HAP-1 (cell line): ENCODE data around the gene KRTAP12-4.
"Not testable (repeated sequence)": the region's sequence is repeated elsewhere in the genome, so short reads cannot be mapped to it uniquely, and the experiment has no call there.

Source experiments
- DNase-seq, 2 experiments: peaks; one replicate each; pipeline ENCODE4 v3.0.0-alpha.2; 2016 to 2020; ENCODE audit warnings: low spot score in 2 of 2
- H3K27me3 ChIP-seq: fragments of 250-450 bp; sonication (Bioruptor Pico); 2 replicates; pipeline ENCODE4 v1.5.1; 2020; ENCODE audit warnings: low read depth, mild to moderate bottlenecking, moderate library complexity
- H3K36me3 ChIP-seq: fragments of 250-450 bp; sonication (Bioruptor Pico); replicated peaks from 2 replicates; pipeline ENCODE4 v1.5.1; 2020; ENCODE audit warnings: mild to moderate bottlenecking
- H3K4me1 ChIP-seq: fragments of 250-450 bp; sonication (Bioruptor Pico); 2 replicates; pipeline ENCODE4 v1.5.1; 2020; ENCODE audit warnings: mild to moderate bottlenecking
- H3K4me3 ChIP-seq: fragments of 250-450 bp; sonication (Bioruptor Pico); 2 replicates; pipeline ENCODE4 v1.5.1; 2020; ENCODE audit warnings: mild to moderate bottlenecking, moderate library complexity
- H3K9me3 ChIP-seq: fragments of 250-450 bp; sonication (Bioruptor Pico); 2 replicates; pipeline ENCODE4 v1.5.1; 2020; ENCODE audit warnings: mild to moderate bottlenecking, moderate library complexity
- in situ Hi-C: fragments of 300-500 bp; cut with MboI; formaldehyde crosslinking; loops from 3 replicates; pipeline ENCODE4 v1.14.3; 2020; ENCODE audit warnings: low sequenced_read_pairs, inconsistent platforms, mixed read lengths

KRTAP12-4 gene, protein sequence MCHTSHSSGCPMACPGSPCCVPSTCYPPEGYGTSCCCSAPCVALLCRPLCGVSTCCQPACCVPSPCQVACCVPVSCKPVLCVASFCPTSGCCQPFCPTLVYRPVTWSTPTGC

DNA sequence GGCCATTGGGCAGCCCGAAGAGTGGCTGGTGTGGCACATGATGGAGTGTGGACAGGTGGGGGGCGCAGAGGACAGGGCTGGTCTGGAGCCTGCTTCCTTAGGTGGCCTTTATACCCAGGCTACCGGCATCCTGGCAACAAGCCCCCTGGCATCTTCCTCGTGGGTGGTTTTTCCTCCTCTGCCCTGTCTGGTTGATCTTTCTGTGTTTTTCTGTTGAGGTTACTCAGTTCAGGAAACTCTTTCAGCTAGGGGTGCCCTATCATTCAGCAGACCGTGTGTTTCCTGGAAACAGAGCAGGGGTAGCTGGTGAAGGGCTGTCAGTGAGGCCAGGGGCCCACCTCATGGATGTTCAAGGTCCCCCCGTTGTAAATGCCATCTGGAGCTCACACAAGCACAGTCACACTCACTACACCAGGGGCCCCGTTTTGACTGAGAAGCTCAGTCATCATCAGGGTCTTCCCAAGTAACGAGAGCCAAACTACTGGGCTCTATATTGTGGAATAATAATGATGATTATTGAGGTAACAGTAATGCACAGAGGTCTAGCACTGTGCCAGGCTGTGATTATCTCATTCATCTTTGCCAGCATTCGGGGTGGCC lies at the start of gene KRTAP12-4:
Gene KRTAP12-4 (minus strand): TSS at position 84 of the 600 bp plus-strand sequence. CDS start 45 bp downstream, at position 39.
- no peaks in the 10 kb centered on the region for H3K36me3 ChIP-seq
- H3K4me3 ChIP-seq, result no peak within 1 kb of the TSS
- H3K4me1 ChIP-seq, result no peaks in the 10 kb centered on the region
- no peak for DNase-seq
- H3K27me3 ChIP-seq, result no peaks in the 10 kb centered on the region
- no peaks in the 10 kb centered on the region for H3K9me3 ChIP-seq
- in situ Hi-C loops, result no loop called here

DNA sequence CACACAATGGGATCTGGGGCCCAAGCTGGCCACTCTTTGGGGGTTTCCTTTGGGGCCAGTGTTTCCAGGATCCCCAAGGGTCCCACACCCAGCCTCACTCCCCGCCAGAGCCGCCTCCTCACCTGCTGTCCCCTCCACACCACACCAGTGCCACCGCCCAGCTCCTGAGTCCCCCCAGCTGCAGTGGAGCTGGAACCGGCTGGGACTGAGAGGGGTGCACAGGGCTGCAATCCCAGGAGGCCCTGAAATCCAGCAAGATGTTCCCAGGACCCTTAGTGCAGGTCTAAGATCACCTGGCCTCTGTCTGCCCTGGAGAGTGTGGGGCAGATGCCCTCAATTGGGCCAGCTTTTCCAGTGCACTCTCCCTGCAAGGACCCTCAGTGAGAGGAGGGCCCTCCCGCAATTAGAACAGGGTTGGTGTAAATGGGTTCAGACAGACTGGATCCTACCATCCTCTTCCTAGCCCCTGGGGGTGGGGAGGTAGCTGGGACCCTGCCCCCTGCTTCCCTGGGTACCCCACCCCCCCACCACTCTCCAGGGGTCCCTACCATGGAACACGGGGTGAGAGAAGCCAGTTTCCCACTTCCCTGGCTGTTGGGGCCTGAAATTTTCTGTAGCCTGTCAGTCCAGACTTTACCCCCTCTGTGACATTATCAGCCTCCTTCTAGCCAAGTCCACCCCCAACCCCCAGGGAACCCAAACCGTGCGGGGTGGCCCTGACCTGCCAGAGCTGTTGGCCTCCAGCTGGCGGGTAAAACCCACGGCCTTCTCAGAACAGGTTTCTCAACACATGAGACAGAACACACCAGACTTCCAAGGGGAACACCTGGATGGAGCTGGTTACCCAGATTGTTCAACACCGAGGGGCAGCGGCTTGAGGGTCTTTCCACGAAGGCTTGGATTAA lies 49.5 kb upstream of the KRTAP12-4 start:
- no peak for DNase-seq
- in situ Hi-C loops, result loop anchor here (10.0 kb wide), 1 partner anchor 59 kb away; the partner anchor contains the start of gene KRTAP10-11
- H3K9me3 ChIP-seq, result no peaks in the 10 kb centered on the region
- H3K27me3 ChIP-seq, result peaks cover 51% of the 10 kb centered on the region
- H3K36me3 ChIP-seq, result no peaks in the 10 kb centered on the region
- no peak overlapping the region for H3K4me3 ChIP-seq
- no peaks in the 10 kb centered on the region for H3K4me1 ChIP-seq

DNA sequence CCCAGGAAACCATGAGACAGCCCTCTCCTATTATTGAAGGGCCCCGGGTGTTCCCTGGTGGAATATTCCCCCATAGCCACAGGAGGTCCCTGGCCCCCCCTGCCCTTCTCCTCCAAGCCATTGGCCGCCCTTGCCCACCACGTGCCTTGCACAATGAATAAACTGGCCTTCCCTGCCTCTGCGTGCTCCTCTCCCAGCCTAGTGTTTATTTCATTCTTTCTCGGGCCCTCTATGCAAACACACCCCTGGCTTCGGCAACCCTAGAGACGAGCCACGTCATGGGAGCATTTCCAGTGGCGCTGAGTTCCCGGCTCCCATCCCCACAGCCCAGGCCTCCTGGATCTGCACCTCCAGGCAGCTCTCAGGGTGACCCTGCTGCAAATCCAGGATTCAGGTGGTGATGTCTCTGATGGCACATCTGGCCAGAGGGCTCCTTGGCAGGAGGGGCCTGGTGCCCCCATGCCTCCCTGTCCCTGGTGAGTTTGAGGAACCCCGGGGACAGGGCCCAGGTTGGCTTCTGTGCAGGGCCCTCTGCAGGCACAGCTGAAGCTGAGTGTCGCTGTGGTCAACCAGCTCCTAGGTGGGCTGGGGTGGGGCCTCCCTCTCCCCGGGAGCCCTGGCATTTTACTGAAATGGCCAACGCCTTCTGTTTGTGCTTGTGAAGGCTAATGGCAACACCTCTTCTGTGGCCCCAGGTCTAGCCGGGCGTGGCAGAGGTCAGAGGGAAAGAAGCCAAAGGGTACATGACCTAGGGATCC lies 48.7 kb upstream of the KRTAP12-4 start:
- no peaks in the 10 kb centered on the region for H3K36me3 ChIP-seq
- H3K4me1 ChIP-seq, result no peaks in the 10 kb centered on the region
- H3K4me3 ChIP-seq, result no peak overlapping the region
- in situ Hi-C loops, result loop anchor here (10.0 kb wide), 1 partner anchor 58 kb away; the partner anchor contains the start of gene KRTAP10-11
- no peak for DNase-seq
- H3K27me3 ChIP-seq, result peaks cover 49% of the 10 kb centered on the region
- no peaks in the 10 kb centered on the region for H3K9me3 ChIP-seq

DNA sequence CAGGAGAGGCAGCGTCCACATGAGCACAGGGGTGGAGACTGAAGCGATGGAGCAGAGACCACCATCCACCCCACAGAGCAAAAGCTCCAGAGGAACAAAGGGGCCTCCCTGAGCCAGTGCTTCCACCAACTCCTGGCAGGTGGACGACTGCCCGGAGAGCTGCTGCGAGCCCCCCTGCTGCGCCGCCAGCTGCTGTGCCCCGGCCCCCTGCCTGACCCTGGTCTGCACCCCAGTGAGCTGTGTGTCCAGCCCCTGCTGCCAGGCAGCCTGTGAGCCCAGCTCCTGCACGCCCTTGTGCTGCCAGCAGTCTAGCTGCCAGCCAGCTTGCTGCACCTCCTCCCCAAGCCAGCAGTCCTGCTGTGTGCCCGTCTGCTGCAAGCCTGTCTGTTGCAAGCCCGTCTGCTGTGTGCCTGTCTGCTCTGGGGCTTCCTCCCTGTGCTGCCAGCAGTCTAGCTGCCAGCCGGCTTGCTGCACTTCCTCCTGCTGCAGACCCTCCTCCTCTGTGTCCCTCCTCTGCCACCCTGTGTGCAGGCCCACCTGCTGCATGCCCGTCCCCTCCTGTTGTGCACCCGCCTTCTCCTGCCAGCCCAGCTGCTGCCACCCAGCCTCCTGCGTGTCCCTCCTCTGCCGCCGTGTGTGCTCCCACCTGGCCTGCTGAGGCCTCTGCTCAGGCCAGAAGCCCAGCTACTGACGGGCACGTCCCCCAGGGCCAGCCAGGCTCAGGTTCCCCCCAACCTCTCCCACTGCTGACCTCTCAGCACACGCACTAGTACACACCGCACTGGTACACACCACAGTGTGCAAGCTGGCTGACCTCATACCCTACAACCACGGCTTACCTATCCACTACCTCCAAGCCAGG lies 47.9 kb upstream of the KRTAP12-4 start:
- Histone ChIP-seq H3K9me3 (no peaks in the 10 kb centered on the region), H3K36me3 (no peaks in the 10 kb centered on the region), H3K27me3 (peaks cover 48% of the 10 kb centered on the region), H3K4me3 (no peak overlapping the region), H3K4me1 (no peaks in the 10 kb centered on the region)
- no peak for DNase-seq
- in situ Hi-C loops, result loop anchor here (10.0 kb wide), 1 partner anchor 58 kb away; the partner anchor contains the start of gene KRTAP10-11

DNA sequence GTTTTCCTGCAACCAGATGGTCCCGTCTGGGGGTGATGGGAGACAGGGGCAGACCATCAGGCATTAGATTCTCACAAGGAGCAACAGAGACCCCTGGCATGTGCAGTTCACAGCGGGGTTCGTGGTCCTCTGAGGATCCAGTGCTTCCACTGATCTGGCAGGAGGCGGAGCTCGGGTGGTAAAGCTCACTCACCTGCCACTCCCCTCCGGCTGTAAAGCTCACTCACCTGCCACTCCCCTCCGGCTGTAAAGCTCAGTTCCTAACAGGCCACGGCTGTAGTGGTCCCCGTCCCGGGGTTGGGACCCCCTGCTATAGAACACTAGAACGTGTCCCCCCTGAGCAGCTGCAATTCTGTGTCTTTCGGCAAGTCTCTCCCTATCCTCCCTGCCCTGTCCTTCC lies 47.1 kb upstream of the KRTAP12-4 start:
- Histone ChIP-seq H3K9me3 (no peaks in the 10 kb centered on the region), H3K4me3 (no peak overlapping the region), H3K27me3 (peaks cover 46% of the 10 kb centered on the region), H3K4me1 (no peaks in the 10 kb centered on the region), H3K36me3 (no peaks in the 10 kb centered on the region)
- in situ Hi-C loops, result loop anchor here (10.0 kb wide), 1 partner anchor 57 kb away; the partner anchor contains the start of gene KRTAP10-11
- DNase-seq, result no peak

DNA sequence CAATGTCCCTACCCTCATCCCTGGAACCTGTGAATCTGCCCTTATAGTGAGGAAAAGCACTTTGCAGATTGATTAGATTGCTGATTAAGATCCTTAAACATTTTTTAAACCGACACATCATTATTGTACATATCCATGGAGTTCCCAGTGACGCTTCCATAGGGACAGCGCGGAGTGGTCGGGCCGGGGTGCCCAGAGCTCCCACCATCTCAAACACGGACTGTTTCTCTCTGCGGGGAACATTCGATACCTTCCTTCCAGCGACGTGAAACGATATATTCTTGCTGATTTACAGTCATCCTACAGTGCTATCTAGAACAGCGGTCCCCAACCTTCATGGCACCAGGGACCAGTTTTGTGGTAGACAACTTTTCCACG lies 46.6 kb upstream of the KRTAP12-4 start:
- no peaks in the 10 kb centered on the region for H3K36me3 ChIP-seq
- H3K4me3 ChIP-seq, result no peak overlapping the region
- peaks cover 44% of the 10 kb centered on the region for H3K27me3 ChIP-seq
- no peak for DNase-seq
- in situ Hi-C loops, result loop anchor here (10.0 kb wide), 1 partner anchor 56 kb away; the partner anchor contains the start of gene KRTAP10-11
- no peaks in the 10 kb centered on the region for H3K9me3 ChIP-seq
- no peaks in the 10 kb centered on the region for H3K4me1 ChIP-seq

DNA sequence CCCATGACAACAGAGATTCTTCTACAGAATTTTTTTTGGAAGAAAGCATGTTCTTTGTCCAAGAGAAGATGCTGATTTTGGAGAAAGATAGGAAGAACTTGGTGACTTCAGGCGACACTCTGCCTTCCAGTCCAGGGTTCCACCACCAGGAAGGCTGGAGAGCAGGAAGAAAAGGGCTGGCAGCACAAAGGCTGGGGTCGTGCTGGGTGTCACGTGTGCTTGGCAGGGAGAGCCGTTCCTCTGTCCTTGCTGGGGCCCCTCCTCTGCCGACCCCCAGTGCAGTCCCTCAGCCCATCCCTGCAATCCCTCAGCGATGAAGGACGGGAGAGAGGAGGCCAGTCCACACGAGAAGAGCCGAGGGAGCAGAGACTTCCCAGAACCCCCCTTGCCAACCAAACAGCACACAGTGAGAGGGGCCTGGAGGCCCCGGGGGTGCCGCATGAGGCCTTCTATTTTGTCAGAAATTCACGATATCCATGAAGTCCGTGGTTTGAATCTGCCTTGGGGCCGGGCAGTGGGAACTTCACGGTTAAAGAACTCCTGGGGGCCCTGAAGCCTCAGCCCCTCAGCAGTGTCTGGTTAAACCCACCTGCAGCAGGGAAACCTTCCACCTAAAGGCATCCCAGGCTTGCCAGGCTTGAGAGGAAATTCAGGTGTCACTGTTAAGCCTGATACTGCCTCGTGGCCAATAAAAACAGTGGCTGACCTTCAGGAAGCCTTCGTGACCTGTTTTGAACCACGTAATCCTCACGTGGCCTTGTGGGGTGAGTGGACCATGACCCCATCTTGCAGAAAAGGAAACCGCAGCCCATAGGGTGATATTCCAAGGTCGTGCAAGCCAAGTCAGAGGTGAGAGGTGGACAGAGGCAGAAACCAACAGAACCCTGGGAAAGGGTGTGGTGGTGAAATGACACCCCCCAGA lies 45.9 kb upstream of the KRTAP12-4 start:
- DNase-seq, result no peak
- no peaks in the 10 kb centered on the region for H3K36me3 ChIP-seq
- H3K9me3 ChIP-seq, result no peaks in the 10 kb centered on the region
- peaks cover 43% of the 10 kb centered on the region for H3K27me3 ChIP-seq
- no peak overlapping the region for H3K4me3 ChIP-seq
- in situ Hi-C loops, result loop anchor here (10.0 kb wide), 1 partner anchor 56 kb away; the partner anchor contains the start of gene KRTAP10-11
- no peaks in the 10 kb centered on the region for H3K4me1 ChIP-seq

DNA sequence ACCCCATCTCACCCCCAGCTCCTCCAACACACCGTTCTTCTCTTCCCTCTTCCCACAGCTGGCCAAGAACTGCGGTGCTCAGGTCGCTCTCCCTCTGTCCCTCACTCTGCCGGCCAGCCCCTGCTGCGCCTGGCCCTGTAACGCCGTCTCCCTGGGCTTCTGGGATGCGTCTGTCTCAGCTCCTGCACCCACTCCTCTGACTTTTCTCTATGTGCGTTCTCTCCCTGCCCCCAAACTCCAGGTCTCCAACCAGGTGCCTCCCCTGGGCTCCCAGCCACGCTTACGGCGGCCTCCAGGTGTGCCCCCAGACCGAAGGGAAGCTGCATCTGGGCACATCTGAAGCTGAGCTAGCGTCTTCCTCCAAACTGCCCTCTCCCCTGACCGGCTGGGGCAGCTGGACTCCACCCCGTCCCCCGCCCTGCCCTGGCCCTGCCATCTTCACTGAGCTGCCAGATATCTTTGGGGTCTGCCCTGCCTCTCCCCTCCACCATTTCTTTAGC lies 45.1 kb upstream of the KRTAP12-4 start:
- no peaks in the 10 kb centered on the region for H3K4me1 ChIP-seq
- DNase-seq, result no peak
- H3K9me3 ChIP-seq, result no peaks in the 10 kb centered on the region
- in situ Hi-C loops, result loop anchor here (10.0 kb wide), 1 partner anchor 55 kb away; the partner anchor contains the start of gene KRTAP10-11
- peaks cover 35% of the 10 kb centered on the region for H3K27me3 ChIP-seq
- no peaks in the 10 kb centered on the region for H3K36me3 ChIP-seq
- H3K4me3 ChIP-seq, result no peak overlapping the region

DNA sequence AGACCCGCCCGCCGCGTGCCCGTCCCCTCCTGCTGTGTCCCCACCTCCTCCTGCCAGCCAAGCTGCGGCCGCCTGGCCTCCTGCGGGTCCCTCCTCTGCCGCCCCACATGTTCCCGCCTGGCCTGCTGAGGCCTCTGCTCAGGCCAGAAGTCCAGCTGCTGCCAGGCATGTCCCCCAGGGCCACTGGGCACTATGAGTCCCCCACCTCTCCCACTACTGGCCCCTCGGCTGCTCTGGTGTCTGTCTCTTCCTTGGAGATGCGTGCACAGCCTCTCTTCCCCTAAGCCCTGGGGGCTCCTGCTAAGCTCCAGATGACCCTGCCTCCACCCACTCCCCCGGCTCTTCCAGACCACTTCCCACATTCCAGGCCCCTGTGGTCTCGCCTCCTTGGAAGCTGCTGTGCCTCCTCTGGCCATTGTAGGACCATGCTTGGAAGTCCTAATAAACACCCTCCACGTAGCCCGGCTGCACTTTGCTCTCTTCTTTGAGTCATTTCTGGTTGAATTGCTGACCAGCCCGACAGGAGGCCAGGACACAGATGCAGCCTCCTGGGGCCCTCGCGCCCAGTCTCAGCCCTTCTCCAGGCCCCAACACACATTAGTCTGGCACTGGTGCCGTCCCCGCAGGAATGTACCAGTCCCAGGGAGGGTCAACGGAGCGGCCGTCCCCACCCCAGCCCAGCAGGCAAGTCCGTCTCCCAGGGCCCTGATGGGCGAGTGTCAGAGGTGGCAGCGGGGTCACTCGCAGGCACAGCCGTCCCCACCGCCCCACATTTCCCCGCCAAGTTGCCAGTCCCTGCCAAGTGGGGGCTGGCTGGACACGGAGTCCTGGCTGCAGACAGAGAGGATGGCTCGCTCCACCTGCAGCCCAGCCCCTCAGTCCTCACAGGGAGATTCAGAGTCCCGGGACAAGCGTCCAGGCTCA lies 43.6 kb upstream of the KRTAP12-4 start:
- H3K4me3 ChIP-seq, result no peak overlapping the region
- no peaks in the 10 kb centered on the region for H3K9me3 ChIP-seq
- in situ Hi-C loops, result no loop called here
- no peak for DNase-seq
- no peaks in the 10 kb centered on the region for H3K4me1 ChIP-seq
- peaks cover 34% of the 10 kb centered on the region for H3K27me3 ChIP-seq
- H3K36me3 ChIP-seq, result no peaks in the 10 kb centered on the region

DNA sequence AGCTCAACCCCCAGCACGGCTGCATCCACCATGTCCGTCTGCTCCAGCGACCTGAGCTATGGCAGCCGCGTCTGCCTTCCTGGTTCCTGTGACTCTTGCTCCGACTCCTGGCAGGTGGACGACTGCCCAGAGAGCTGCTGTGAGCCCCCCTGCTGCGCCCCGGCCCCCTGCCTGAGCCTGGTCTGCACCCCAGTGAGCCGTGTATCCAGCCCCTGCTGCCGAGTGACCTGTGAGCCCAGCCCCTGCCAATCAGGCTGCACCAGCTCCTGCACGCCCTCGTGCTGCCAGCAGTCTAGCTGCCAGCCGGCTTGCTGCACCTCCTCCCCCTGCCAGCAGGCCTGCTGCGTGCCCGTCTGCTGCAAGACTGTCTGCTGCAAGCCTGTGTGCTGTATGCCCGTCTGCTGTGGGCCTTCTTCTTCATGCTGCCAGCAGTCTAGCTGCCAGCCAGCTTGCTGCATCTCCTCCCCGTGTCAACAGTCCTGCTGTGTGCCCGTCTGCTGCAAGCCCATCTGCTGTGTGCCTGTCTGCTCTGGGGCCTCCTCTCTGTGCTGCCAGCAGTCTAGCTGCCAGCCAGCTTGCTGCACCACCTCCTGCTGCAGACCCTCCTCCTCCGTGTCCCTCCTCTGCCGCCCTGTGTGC lies 42.8 kb upstream of the KRTAP12-4 start, which contains the start of gene KRTAP10-12:
Gene KRTAP10-12 (plus strand): TSS at position 1 of the 639 bp plus-strand sequence. CDS start 30 bp downstream, at position 31.
- DNase-seq, H3K9me3 ChIP-seq, in situ Hi-C loops, H3K4me1 ChIP-seq, H3K4me3 ChIP-seq, H3K36me3 ChIP-seq: not testable (repeated sequence)
- H3K27me3 ChIP-seq, result peaks cover 34% of the 10 kb centered on the region
